NCI-H2029 (cell line): Measurements from ENCODE around the gene CCIN.

Source experiments
- DNase-seq: peaks from one replicate; lab custom pipeline; 2025; lab: John Stamatoyannopoulos, UW

CCIN gene

GRCh38 chr9:36191290-36191645, 22.1 kb downstream of the CCIN start:
- no peak for DNase-seq

GRCh38 chr9:36191686-36192085, 22.5 kb downstream of the CCIN start:
- no peak for DNase-seq

DNA sequence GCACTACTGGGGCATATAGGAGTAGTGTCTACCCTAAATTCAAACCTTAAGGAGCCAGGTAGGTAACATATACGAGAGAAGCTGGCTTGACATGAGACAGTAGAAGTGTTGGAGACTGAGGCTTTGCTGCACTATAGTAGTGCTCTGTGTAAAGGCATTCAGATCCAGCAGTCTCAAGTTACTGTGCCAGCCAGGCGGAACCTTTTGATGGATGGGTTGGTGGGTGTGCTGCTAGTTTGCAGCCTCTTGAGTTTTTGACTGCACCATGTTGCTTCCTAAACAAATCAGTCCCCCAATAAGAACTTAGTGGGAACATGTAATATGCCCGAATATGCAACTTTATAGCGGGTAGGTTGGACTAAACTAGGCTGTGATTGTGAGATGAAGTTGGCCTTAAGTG, 23.0 kb downstream of the CCIN start:
- DNase-seq = no peak

- DNase-seq = no peak
These were observed 23.8 kb downstream of the CCIN start for GRCh38 chr9:36193023-36193422.

GRCh38 chr9:36194326-36195000, 25.3 kb downstream of the CCIN start:
- DNase-seq = peak; percentile 13

- no peak for DNase-seq
These were observed 35.8 kb downstream of the CCIN start for GRCh38 chr9:36204906-36205547.

DNA sequence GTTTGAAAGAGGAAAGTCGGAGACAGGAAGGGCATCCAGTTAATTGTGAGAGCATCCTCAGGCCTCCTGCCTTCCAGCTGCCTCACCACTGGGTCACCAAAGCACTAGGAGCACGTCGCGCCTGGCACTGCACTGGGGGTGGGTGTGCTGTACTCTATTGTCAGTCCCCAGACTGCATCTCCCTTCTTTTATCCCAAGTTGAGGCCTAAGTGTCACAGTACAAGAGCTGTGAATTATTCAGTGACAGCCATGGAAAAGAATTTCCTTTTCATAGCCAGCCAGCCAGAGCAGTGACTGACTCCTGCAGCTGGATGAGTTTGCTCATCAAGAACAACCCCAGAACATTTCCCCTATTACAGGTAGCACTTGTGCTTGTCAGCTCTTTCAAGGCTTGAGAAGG, 37.8 kb downstream of the CCIN start:
- DNase-seq = no peak

- DNase-seq = no peak
These were observed 38.4 kb downstream of the CCIN start for GRCh38 chr9:36207546-36208012.

DNA sequence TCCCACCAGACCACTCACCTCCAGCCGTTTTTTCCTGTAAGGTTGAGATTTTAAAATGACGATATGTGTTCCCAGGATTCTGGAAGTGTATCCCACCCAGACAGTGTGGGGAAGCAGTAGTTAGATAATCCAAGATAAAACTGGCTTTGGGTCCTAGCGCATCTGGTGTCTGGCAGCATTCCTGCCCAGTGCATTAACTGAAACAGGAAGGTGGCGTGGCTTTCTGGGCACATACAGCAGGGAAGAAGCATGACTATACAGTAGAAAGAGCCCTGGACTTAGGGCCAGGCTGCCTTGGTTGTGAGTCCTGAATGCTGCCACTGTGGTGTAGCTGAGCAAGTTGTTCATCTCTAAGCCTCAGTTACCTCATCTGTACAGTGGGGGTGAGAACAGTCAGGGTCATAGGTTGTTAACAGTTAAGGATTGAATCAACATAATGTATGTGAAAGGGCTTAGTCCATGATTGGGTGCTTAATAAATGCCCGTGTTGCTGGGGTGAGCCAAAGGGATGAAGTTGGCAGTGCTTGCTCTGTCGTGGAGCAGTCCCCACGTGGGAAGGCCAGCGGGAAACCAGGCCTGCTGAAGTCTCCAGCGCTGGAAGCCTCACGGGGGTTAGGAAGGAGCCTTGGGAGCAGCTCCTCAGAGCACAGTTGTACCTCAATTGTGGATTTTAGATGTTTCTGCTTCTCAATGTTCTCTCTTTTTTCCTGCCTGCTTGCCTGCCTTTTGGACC, 39.5 kb downstream of the CCIN start:
- DNase-seq = no peak

- DNase-seq = no peak
These were observed 41.5 kb downstream of the CCIN start for GRCh38 chr9:36210722-36211121.

GRCh38 chr9:36211510-36211909, 42.3 kb downstream of the CCIN start:
- no peak for DNase-seq

DNA sequence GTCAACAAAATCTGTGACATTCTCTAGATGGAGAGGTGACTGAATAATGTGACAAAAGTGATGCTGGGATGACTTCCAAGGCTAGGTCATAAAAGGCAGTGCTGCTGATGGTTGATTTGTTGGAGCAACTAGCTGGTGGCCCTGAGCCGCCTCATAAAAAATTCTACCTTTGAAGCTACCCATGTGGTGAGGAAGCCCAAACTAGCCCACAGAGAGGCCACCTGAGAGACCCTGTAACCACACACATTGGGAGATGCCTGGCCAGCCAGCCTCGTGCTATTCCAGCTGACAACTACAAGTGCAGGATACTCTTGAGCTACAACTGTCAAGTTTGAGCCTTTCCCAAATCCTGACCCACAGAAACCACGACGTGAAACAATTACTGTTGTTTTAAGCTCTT, 44.2 kb downstream of the CCIN start:
- DNase-seq = no peak

DNA sequence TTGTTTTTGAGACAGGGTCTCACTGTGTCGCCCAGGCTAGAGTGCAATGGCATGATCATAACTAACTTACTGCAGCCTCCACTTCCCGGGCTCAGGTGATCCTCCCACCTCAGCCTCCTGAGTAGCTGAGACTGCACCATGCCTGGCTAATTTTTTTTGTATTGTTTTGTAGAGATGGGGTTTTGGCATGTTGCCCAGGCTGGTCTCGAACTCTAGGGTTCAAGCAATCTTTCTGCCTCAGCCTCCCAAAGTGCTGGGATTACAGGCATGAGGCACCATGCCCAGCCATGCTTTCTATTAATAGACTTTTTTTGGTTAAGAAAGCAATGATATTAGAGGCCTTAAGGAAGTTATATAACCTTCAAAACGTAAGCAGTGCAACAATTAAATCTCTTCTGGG, 44.8 kb downstream of the CCIN start:
- DNase-seq = no peak

- DNase-seq = no peak
These were observed 45.4 kb downstream of the CCIN start for GRCh38 chr9:36214571-36214970.

DNA sequence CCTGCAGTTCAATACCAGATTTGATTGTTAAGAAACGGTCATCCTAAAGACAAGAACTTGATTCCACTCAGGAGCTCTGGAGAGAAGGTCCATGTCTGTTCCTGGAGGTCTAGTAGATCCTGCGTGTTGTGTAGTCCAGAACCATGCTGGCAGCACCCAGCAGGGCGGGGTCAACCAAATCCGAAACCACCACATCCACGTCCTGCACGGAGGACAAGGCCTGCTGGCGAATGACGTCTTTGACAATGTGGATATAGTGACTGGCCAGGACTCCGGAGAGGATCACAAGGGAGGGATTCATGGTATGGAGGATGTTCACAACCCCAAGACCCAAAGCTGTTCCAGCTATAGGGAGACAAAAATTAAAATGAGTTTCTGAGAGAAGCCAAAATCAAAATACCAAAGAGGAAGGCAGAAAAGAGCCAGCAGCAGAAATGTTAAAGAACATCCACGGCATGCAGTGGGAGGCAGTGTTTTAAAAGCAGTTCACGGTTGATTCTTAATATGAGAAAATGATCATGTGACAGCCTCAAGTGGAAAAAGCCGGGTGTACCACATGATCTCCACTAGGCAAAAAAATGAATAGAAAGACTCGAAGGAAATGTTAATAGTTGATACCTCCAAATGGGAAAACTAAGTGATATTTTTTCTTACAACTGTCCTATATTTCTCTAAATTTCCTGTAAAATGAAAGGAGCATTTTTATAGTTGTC, 48.2 kb downstream of the CCIN start:
- DNase-seq = no peak

DNA sequence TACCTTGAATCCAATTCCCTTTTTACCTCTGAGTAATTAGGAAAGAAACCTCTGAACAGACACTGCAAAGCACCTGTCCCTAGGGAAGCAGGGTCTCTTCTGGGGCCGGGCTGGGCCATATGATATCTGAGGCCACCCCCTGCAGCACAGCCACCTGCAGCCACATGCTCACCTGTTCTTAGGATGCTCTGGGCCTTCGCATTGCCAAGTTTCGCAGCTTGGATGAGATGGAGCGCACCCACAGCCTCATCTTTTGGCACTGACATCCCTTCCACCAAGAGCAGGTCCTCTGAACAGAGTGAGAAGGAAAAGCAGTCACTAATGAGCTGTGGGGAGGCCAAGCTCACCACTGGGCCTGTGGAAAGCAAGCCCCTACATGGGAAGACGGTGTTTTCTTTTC, 48.8 kb downstream of the CCIN start:
- no peak for DNase-seq

GRCh38 chr9:36218411-36218901, 49.3 kb downstream of the CCIN start:
- no peak for DNase-seq
